ENCODE results near the gene PGBD5. TPM values are rescaled to one million over a fixed set of nuclear protein-coding genes. Genes with fewer than 3 reads are reported as not detected.

The PGBD5 gene
- total RNA-seq, 1 donor from 2014 or later = 1.8 TPM

- H3K4me1 Mint-ChIP-seq (ENCODE audit: low read depth) = peaks cover 25% of the 10 kb centered on the region
- no peak for TF ChIP-seq CTCF (IDR thresholded peaks at IDR 0.05)
- no peaks in the 10 kb centered on the region for H3K27me3 Mint-ChIP-seq (ENCODE audit: low read depth)
- DNase-seq (ENCODE audit: low spot score) = no peak
- no peaks in the 10 kb centered on the region for H3K9me3 Mint-ChIP-seq (ENCODE audit: low read depth)
- H3K27ac Mint-ChIP-seq (ENCODE audit: unreplicated experiment) = no peak overlapping the region
- H3K36me3 Mint-ChIP-seq (ENCODE audit: low read depth) = no peaks in the 10 kb centered on the region
- H3K4me3 Mint-ChIP-seq (ENCODE audit: unreplicated experiment) = no peak overlapping the region
These were observed 26.2 kb downstream of the PGBD5 start for GRCh38 chr1:230400007-230400344.

GRCh38 chr1:230399321-230400006 is 26.7 kb downstream of the PGBD5 start:
- Mint-ChIP-seq H3K4me1 (ENCODE audit: low read depth) (peaks cover 25% of the 10 kb centered on the region), H3K27me3 (ENCODE audit: low read depth) (no peaks in the 10 kb centered on the region), H3K36me3 (ENCODE audit: low read depth) (no peaks in the 10 kb centered on the region), H3K9me3 (ENCODE audit: low read depth) (no peaks in the 10 kb centered on the region), H3K4me3 (ENCODE audit: unreplicated experiment) (no peak overlapping the region), H3K27ac (ENCODE audit: unreplicated experiment) (no peak overlapping the region)
- DNase-seq (ENCODE audit: low spot score) = no peak
- TF ChIP-seq CTCF (IDR thresholded peaks at IDR 0.05) = no peak

GRCh38 chr1:230398856-230399255 is 27.3 kb downstream of the PGBD5 start:
- Mint-ChIP-seq H3K4me3 (ENCODE audit: unreplicated experiment) (no peak overlapping the region), H3K9me3 (ENCODE audit: low read depth) (peaks cover 1% of the 10 kb centered on the region), H3K27ac (ENCODE audit: unreplicated experiment) (no peak overlapping the region), H3K27me3 (ENCODE audit: low read depth) (no peaks in the 10 kb centered on the region), H3K36me3 (ENCODE audit: low read depth) (no peaks in the 10 kb centered on the region), H3K4me1 (ENCODE audit: low read depth) (peaks cover 25% of the 10 kb centered on the region)
- no peak for DNase-seq (ENCODE audit: low spot score)
- no peak for TF ChIP-seq CTCF (IDR thresholded peaks at IDR 0.05)

GRCh38 chr1:230396966-230397365 is 29.2 kb downstream of the PGBD5 start:
- no peak overlapping the region for H3K4me3 Mint-ChIP-seq (ENCODE audit: unreplicated experiment)
- peaks cover 3% of the 10 kb centered on the region for H3K9me3 Mint-ChIP-seq (ENCODE audit: low read depth)
- H3K27ac Mint-ChIP-seq (ENCODE audit: unreplicated experiment) = no peak overlapping the region
- DNase-seq (ENCODE audit: low spot score) = no peak
- peaks cover 29% of the 10 kb centered on the region for H3K4me1 Mint-ChIP-seq (ENCODE audit: low read depth)
- no peaks in the 10 kb centered on the region for H3K36me3 Mint-ChIP-seq (ENCODE audit: low read depth)
- TF ChIP-seq CTCF (IDR thresholded peaks at IDR 0.05) = no peak
- no peaks in the 10 kb centered on the region for H3K27me3 Mint-ChIP-seq (ENCODE audit: low read depth)

- H3K36me3 Mint-ChIP-seq (ENCODE audit: low read depth) = no peaks in the 10 kb centered on the region
- no peak overlapping the region for H3K4me3 Mint-ChIP-seq (ENCODE audit: unreplicated experiment)
- no peaks in the 10 kb centered on the region for H3K27me3 Mint-ChIP-seq (ENCODE audit: low read depth)
- peaks cover 19% of the 10 kb centered on the region for H3K4me1 Mint-ChIP-seq (ENCODE audit: low read depth)
- TF ChIP-seq CTCF (IDR thresholded peaks at IDR 0.05) = no peak
- DNase-seq (ENCODE audit: low spot score) = no peak
- no peak overlapping the region for H3K27ac Mint-ChIP-seq (ENCODE audit: unreplicated experiment)
- H3K9me3 Mint-ChIP-seq (ENCODE audit: low read depth) = peaks cover 3% of the 10 kb centered on the region
These were observed 30.2 kb downstream of the PGBD5 start for GRCh38 chr1:230395932-230396331.

Data from chondrocyte (in vitro differentiated cells).